Measurements from ENCODE around the gene STXBP2.

The STXBP2 gene

DNA sequence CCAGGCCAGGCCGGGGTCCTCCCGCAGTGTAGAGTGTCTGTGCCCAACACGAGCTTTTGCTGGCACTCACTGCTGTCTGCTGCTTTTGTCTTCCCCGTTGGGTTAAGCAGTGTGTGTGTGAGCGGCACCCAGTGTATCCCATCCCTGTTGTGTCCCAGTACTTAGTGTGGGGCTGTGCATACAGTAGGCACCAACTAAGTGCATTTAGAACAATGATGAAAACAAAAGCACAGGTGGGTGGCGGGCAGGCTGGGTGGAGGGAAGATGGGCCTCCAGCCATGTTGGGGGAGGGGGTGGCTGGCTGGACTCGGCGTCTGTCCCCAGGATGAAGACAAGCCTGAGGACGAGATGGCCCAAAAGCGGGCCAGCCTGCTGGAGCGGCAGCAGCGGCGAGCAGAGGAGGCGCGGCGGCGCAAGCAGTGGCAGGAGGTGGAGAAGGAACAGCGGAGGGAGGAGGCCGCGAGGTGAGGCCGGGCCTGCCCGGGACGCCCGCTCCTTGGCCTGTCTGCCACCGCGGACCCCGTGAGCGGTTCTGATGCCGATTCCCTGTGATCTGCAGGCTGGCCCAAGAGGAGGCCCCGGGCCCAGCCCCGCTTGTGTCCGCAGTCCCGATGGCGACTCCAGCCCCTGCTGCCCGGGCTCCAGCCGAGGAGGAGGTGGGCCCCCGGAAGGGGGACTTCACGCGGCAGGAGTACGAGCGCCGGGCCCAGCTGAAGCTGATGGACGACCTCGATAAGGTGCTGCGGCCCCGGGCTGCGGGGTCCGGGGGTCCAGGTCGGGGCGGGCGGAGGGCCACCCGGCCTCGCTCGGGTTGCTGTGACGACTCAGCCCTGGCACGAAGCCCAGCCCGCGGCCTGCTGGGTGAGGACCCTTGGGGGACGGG, 21.8 kb upstream of the STXBP2 start:
- DNase-seq = no peak

GRCh38 chr19:7617172-7617571, 19.7 kb upstream of the STXBP2 start:
- DNase-seq = no peak

DNA sequence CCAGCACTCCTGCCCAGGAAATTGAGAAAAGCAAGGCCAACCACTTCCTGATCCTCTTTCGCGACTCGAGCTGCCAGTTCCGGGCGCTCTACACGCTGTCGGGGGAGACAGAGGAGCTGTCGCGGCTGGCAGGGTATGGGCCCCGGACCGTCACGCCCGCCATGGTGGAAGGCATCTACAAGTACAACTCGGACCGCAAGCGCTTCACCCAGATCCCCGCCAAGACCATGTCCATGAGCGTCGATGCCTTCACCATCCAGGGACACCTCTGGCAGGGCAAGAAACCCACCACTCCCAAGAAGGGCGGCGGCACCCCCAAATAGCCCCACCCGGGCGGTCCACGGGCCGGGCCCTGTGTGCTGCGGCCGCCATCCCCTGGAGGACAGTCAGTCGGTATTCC, 19.2 kb upstream of the STXBP2 start:
- no peak for DNase-seq

DNA sequence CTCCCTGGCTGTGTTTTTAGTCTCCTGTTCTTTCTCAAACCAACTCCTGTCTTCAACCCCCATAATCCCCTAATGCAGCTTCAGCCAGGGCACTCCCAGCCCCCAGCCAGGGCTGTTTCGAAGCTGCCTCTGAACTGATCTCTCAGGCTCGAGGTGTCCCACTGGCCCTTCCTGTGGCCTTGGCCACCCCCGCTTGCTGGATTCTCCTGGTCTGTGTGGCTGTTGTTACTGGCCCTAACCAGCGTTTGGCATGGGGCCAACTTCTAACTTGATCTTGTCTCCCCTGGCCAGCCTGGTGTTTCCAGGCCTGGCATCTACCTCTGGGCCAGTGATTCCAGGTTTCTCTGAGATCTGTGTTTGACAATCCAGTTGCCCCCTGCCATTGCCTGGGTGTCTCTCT, 18.6 kb upstream of the STXBP2 start:
- DNase-seq = no peak

DNA sequence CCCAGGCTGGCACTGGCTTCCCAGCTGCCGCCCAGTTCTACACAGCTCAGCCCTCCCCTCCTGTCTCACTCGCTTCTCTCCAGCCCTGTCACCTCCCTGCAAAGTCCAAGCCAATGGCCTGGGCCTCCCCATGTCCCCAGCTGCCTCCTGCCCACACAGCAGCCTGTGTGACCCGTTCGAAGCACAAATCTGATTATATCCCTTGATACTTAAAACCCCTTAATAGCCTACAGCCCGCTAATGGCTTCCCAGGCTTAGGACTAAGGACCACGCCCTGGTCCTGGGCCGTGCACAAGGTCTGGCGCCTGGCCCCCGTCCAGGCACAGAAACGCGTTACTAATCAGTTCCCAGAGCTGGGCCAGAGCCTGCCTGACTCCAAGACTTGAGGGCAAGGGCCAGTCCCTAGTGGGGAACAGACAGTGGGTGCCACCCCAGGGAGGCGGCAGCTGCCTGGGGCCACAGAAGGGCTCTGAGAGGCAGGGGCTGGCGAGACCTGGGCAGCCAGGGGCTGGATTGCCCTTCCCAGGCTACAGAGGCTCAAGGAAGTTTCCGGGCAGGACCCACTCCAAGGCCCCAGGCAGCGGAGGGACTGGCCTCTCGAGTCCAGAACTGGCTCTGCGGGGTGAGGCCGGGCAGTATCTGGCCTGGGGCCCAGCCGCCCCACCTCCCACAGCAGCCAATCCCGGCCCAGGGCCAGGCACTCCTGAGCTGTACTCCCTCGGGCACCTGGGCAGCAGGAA, 18.0 kb upstream of the STXBP2 start:
- no peak for DNase-seq

DNA sequence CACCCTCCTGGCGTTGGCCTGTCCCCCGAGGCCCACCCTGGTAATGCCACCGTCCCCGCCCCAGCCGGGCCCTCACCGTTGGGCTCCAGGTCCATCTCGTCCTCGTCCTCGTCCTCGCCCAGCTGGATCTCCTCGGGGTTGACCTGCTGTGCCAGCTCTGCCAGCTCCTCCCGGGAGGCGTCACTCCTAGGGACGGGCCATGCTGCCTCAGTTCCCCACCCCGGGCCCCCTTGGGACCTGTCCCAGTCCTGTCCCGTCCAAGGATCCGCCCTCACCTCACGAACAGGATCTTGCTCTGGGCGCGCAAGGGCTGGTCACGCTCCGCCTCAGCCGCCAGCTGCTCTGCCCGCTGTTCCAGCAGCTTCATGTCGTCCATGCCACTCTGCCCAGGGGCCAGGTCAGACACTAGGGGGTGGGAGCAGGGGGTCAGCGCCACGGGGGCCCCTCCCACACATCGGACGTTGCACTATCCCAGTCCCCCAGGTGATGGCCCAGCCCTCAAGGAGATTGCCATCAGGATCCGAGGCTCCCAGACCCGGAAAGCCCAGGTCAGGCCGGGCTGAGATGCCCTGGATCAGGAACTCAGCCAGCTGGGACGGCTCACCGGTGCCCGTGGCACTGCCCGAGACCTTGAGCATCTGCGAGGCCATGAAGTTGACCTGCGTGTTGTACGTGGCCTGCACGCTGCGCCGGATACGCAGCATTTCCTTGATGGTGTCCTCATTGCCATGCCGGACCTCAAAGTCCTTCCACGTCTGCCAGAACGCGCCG, 17.1 kb upstream of the STXBP2 start:
- no peak for DNase-seq

- no peak for DNase-seq
These were observed 16.2 kb upstream of the STXBP2 start for GRCh38 chr19:7620442-7621412.

DNA sequence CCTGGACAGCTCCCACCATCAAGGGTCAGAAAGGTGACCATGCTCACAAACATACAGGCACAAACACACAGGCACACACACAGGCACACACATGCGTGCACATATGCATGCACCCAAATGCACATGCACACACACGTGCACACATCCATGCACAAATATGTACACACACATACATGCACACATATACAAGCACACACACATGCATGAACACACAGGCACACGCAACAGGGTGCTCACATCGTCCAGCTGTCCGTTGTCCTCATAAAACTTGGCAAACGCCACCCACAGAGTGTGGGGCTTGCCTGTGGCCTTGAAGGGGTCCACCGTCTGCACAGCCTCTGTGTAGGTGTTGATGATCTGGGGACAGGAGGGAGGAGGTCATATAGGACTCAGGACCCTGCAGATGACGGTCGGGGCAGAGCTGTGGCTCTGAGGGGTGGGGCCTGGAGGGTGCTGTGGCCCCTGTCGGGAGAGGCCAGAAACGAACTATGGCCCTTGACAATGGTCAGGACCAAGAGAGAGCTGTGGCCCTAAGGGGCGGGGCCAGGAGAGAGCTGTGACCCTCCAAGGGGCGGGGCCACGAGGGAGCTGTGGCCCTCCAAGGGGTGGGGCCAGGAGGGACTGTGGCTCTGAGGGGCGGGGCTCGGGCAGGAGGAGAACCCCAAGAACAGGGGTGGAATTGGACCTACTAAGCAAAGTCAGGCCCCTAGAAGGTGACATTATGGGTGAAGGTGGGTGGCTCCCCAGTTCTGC, 13.8 kb upstream of the STXBP2 start:
- no peak for DNase-seq

GRCh38 chr19:7623725-7624603, 12.9 kb upstream of the STXBP2 start:
- no peak for DNase-seq

DNA sequence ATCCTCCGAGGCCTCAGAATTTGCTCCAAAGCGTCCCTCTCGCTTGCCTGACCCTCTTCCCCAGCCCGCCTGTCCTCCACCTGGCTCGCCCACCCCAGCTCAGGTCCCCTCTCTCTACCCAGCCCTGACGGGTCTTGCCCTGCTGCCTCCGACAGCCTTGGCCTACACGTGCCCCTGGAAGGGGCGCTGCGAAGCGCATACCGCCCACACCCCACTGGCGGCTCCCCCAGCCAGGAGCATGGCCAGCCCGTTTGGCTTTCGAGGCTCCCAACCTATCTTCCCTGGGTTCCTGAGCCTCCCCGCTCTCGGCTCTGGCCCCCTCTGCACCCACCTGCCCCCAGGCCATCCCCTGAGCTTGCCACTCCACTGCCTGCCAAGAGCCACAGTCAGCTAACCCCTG, 12.1 kb upstream of the STXBP2 start:
- DNase-seq = no peak

GRCh38 chr19:7625763-7626372, 11.0 kb upstream of the STXBP2 start:
- no peak for DNase-seq

- DNase-seq = no peak
These were observed 9.7 kb upstream of the STXBP2 start for GRCh38 chr19:7627166-7627565.

DNA sequence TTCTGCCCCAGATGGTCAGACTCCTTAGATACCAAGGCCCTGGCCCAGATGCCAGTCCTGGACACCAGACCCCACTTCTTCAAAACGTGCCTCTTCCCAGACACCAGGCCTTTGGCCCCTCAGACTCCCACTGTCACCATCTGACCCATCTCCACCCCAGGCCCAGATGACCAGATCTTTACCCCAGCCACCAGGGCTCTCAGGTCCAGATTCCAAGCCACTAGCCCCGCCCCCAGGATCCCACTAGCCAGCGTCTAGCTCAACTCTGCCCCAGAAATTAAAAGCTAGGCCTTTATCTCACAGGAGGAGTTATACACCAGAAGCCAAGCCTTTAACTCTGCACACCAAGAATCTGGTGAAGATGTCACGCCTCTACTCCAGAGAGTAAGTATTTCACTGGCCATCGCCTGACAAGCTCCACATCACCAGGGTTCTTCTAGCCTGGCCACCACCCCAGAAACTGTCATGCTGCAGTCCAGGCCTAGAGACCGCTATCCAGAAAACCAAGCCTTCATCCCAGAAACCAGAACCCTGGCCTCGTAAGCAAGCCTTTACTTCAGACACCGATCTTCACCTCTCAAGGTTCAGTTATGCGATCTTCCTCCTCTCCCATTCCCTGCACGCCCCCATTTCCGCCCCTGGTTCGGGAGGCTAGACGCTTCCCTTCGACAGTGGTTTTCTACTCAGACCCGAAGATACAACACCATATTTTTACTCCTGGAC, 8.2 kb upstream of the STXBP2 start:
- DNase-seq = no peak

DNA sequence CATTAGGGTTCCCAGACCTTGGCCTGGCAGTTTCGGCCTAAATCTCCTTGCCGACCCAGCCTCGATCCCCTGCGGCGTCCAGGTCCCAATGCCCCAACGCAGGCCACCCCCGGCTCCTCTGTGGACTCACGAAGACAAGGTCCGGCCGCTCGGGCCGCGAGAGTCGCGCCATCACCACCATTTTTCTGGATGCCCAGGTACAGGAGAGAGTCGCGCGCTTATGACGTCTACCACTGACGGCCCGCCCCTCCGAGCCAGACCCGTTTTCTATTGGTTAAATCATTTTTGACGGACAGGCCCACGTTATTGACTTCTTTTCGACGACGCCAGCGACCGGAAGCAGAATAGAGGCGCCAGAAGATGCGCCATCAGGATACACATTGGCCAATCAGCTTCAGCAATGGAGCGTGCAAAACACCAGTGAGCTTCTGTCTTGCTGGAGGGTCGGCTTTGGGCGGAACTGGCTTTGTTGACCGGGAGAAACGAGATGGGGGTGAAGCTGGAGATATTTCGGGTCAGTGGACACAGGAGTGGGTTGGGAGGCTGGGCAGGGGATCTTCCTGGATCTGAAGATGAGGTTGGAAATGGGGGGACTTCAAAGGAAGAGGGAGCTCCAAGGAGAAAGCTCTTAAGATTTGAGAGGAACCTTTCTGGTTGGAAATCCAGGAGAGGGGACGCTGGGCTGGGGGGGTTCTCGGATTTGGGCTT, 7.4 kb upstream of the STXBP2 start, which contains the start of the genes PET100 and XAB2:
TSS of gene PET100 (plus strand) at position 447 of the 708 bp plus-strand sequence. CDS start at position 488, 41 bp downstream.
TSS of gene XAB2 (minus strand) at position 199 of the 708 bp plus-strand sequence. CDS start at position 181, 18 bp downstream.
- DNase-seq = peak; percentile 97

- DNase-seq = no peak
These were observed 5.3 kb upstream of the STXBP2 start for GRCh38 chr19:7631577-7631976.

DNA sequence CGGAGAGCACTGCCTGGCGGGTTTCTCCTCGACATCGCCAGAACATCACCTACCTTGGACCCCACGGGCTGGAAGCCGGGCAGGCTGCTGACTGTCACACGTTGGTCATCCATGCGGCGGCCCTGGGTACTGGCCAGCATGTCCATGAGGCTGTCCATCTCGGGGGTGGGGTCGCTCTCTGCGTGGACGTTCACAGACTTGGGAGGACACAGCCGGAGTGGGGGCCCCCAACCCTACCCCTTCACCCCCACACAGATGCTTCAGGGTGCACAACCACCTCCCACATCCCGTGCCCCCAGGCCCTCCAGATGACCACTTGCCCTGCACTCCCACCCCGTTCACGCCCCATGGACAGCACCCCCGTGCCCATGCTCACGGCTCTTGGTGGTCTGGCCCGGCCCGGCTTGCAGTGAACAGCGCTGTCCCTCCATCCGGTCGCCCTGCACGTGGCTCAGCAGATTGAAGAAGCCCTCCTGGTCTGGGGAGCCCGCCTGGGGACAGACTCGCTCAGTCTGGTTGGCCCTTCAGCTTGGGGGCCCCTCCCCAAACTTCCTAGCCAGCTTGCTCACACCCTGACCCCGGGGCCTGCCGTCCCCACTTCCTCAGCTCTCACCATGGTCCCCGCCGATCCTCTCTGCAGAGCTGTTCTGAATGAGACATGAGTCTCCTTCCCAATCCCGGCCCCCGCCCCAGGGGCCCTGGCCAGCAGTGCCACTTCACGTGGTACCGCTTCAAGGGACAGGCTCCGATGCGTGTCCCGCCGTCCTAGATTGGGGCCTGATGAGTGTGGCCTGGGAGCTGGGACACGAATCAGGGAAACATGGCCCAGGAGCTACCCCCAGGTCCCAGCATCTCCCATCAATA, 4.3 kb upstream of the STXBP2 start:
- no peak for DNase-seq

DNA sequence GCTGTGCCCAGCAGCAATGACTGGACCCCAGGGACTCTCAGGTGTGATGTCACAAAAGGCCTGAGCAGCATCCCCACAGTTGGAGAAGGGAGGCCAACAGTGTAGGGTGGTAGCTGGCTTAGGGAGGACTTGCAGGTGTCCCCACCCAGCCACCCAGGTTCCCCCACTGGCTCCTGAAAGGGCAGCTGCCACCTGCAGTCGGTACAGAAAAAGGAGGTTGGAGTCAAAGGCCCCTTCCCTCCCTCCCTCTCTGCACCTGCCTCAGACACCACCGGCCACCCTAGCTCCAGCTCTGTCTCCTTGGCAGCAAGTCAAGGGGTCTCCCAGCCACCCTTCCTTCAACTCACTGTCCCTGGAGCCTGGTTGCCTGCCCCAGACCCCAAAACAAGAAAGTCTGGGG, 3.2 kb upstream of the STXBP2 start, which contains the start of gene PCP2:
TSS of gene PCP2 (minus strand) at position 22 of the 400 bp plus-strand sequence. CDS start 262 bp downstream, outside the sequence.
- no peak for DNase-seq

Measured in DMS79 (cell line).